ENCODE measurements around the gene ARID3B.
"Not testable (repeated sequence)": the region's sequence is repeated elsewhere in the genome, so short reads cannot be mapped to it uniquely, and the experiment has no call there.

The ARID3B gene

GRCh38 chr15:74537736-74538135 is 3.3 kb upstream of the ARID3B start:
- DNase-seq (ENCODE audit: low spot score): no peak

- not testable (repeated sequence) for DNase-seq (ENCODE audit: low spot score)
Measured at GRCh38 chr15:74539521-74539920, 1.5 kb upstream of the ARID3B start.

GRCh38 chr15:74540161-74540760 is 759 bp upstream of the ARID3B start:
- no peak for DNase-seq (ENCODE audit: low spot score)

- DNase-seq (ENCODE audit: low spot score): peak; percentile 86
Measured at GRCh38 chr15:74541494-74542165, 610 bp downstream of the ARID3B start.

GRCh38 chr15:74542166-74543042 is 1.4 kb downstream of the ARID3B start:
- DNase-seq (ENCODE audit: low spot score): no peak

- no peak for DNase-seq (ENCODE audit: low spot score)
Measured at GRCh38 chr15:74543043-74543422, 2.0 kb downstream of the ARID3B start.

- DNase-seq (ENCODE audit: low spot score): peak; percentile 77
Measured at GRCh38 chr15:74543583-74543982, 2.6 kb downstream of the ARID3B start.

- no peak for DNase-seq (ENCODE audit: low spot score)
Measured at GRCh38 chr15:74545086-74545485, 4.1 kb downstream of the ARID3B start.

GRCh38 chr15:74545776-74546656 is 5.0 kb downstream of the ARID3B start:
- DNase-seq (ENCODE audit: low spot score): peak; percentile 97

GRCh38 chr15:74547616-74548015 is 6.6 kb downstream of the ARID3B start:
- DNase-seq (ENCODE audit: low spot score): no peak

- DNase-seq (ENCODE audit: low spot score): no peak
Measured at GRCh38 chr15:74548241-74548640, 7.2 kb downstream of the ARID3B start.

- DNase-seq (ENCODE audit: low spot score): no peak
Measured at GRCh38 chr15:74549816-74550215, 8.8 kb downstream of the ARID3B start.

- DNase-seq (ENCODE audit: low spot score): no peak
Measured at GRCh38 chr15:74551714-74552113, 10.7 kb downstream of the ARID3B start.

GRCh38 chr15:74552773-74553441 is 11.9 kb downstream of the ARID3B start:
- no peak for DNase-seq (ENCODE audit: low spot score)

- no peak for DNase-seq (ENCODE audit: low spot score)
Measured at GRCh38 chr15:74555192-74555591, 14.2 kb downstream of the ARID3B start.

GRCh38 chr15:74558706-74559105 is 17.7 kb downstream of the ARID3B start:
- DNase-seq (ENCODE audit: low spot score): no peak

- DNase-seq (ENCODE audit: low spot score): no peak
Measured at GRCh38 chr15:74563442-74563841, 22.4 kb downstream of the ARID3B start.

GRCh38 chr15:74564182-74564581 is 23.2 kb downstream of the ARID3B start:
- DNase-seq (ENCODE audit: low spot score): no peak

GRCh38 chr15:74565381-74566085 is 24.5 kb downstream of the ARID3B start:
- DNase-seq (ENCODE audit: low spot score): no peak

- no peak for DNase-seq (ENCODE audit: low spot score)
Measured at GRCh38 chr15:74568594-74568993, 27.6 kb downstream of the ARID3B start.

- DNase-seq (ENCODE audit: low spot score): no peak
Measured at GRCh38 chr15:74569731-74570070, 28.7 kb downstream of the ARID3B start.

Data from CD4-positive, alpha-beta T cell treated with Interleukin-2 at 100 ng/mL for 4 hours (primary cell).